Adrenal gland (tissue), 12 donors: ENCODE results near the gene NCOA1. TPM values are rescaled to one million over a fixed set of nuclear protein-coding genes. Genes with fewer than 3 reads are reported as not detected.

Experiments used
- DNase-seq, 7 donors: peaks; one replicate each; pipeline ENCODE4 v3.0.0-alpha.2; 2019 to 2020
- H3K27ac ChIP-seq, 5 donors: fragments of 200-600 bp; sonication (generic) in 4 of 5; 1 replicate in 3 of 5; 2 replicates in 2 of 5; pipeline versions ENCODE4 v1.5.1 to v1.8.0; 2016 to 2020; ENCODE audit warnings: mild to moderate bottlenecking in 1 of 5
- H3K27me3 ChIP-seq: fragments of 200-600 bp; 2 replicates; pipeline ENCODE4 v1.8.0; 2021
- H3K36me3 ChIP-seq, 2 donors: fragments of 200-600 bp; replicated peaks in 1 of 2; 1 replicate in 1 of 2; 2 replicates in 1 of 2; pipeline versions ENCODE4 v1.5.1 to v1.8.0; 2018 to 2022
- H3K4me1 ChIP-seq, 2 donors: fragments of 200-600 bp; replicated peaks in 1 of 2; 1 replicate in 1 of 2; 2 replicates in 1 of 2; pipeline versions ENCODE4 v1.5.1 to v1.8.0; 2018 to 2021
- H3K4me3 ChIP-seq, 4 donors: fragments of 200-600 bp; sonication (generic) in 3 of 4; one replicate each; pipeline ENCODE4 v1.5.1; 2016 to 2018
- H3K9me3 ChIP-seq, 3 donors: fragments of 200-600 bp; sonication (generic) in 1 of 3; replicated peaks in 1 of 3; 1 replicate in 2 of 3; 2 replicates in 1 of 3; pipeline versions ENCODE4 v1.5.1 to v1.8.0; 2016 to 2021
- POLR2A ChIP-seq, 2 donors: fragments of 450-650 bp; IDR thresholded peaks; one replicate each; pipeline ENCODE4 v1.6.1; 2017; ENCODE audit warnings: antibody characterized with exemption in 2 of 2, mild to moderate bottlenecking in 2 of 2, moderate library complexity in 1 of 2
- WGBS, 4 donors: extraction: QIAGEN DNeasy Blood & Tissue Kit in 2 of 4; methylation state at CpG; one replicate each; pipeline versions ENCODE4 v1.1.5 to v1.1.7; 2013 to 2017; 5-methylcytosine and 5-hydroxymethylcytosine counted together
- intact Hi-C, 2 donors: fragments of 100-400 bp; cut with DNase I; formaldehyde crosslinking; loops; one replicate each; pipeline versions ENCODE4 v1.14.1 to v1.15.0; 2022 to 2023
- polyA plus RNA-seq, 3 donors: library from polyadenylated mRNA; stranded (reverse); fragments of 200-250 nt in 2 of 3; fragments of 350-450 nt in 1 of 3; fragmentation: Illumina TruSeq in 1 of 3; extraction: RNeasy Lipid Tissue Mini Kit (QIAGEN cat#74804) in 1 of 3; gene quantifications; one replicate each; pipeline ENCODE4 v1.2.3, GENCODE V29; 2013 to 2014
- total RNA-seq, 9 donors: library from RNA; depleted of rRNA in 4 of 9; stranded (reverse); fragments of >200 nt in 4 of 9; fragments of 120-200 nt in 1 of 9; fragmentation: NEBNext Ultra II Directional in 1 of 9; extraction: Animal tissue kit (Norgen Biotek cat#: 25700) in 1 of 9; gene quantifications; one replicate each; pipeline versions ENCODE4 v1.1.0 to v1.2.4, GENCODE V29; 2013 to 2023
- TF ChIP-seq, protein P1 (sequence below), 6 experiments: fragments of 450-650 bp in 4 of 6; fragments of 200-600 bp in 2 of 6; sonication (generic) in 1 of 6; IDR thresholded peaks; 1 replicate in 5 of 6; 2 replicates in 1 of 6; pipeline versions ENCODE4 v1.5.1 to v1.8.0; 2016 to 2021; ENCODE audit warnings: antibody characterized with exemption in 6 of 6, mild to moderate bottlenecking in 2 of 6, moderate library complexity in 1 of 6
- donor health status: healthy with polysubstance abuse.
- donor health status: Bipolar disorder and iron deficiency.
- donor health status: DM: yes; HTN: yes; CAD: no.
- donor health status: DM: no; HTN: no; CAD: no.
- donor health status: DM: no; HTN: no; CAD: no.
- donor health status: DM: yes; HTN: yes; CAD: no.

NCOA1 gene
- total and polyA plus RNA-seq, 12 donors: 13.6 to 85.5 (median 43.6) TPM

- H3K27me3 ChIP-seq: no peaks in the 10 kb centered on the region
- TF ChIP-seq, protein P1, sequence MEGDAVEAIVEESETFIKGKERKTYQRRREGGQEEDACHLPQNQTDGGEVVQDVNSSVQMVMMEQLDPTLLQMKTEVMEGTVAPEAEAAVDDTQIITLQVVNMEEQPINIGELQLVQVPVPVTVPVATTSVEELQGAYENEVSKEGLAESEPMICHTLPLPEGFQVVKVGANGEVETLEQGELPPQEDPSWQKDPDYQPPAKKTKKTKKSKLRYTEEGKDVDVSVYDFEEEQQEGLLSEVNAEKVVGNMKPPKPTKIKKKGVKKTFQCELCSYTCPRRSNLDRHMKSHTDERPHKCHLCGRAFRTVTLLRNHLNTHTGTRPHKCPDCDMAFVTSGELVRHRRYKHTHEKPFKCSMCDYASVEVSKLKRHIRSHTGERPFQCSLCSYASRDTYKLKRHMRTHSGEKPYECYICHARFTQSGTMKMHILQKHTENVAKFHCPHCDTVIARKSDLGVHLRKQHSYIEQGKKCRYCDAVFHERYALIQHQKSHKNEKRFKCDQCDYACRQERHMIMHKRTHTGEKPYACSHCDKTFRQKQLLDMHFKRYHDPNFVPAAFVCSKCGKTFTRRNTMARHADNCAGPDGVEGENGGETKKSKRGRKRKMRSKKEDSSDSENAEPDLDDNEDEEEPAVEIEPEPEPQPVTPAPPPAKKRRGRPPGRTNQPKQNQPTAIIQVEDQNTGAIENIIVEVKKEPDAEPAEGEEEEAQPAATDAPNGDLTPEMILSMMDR (IDR thresholded peaks at IDR 0.05): no peak
- no peak for TF ChIP-seq POLR2A (IDR thresholded peaks at IDR 0.05)
- no peak overlapping the region for H3K4me3 ChIP-seq
- no peak overlapping the region for H3K27ac ChIP-seq
- WGBS, 4 donors: 57 to 67% (median 64%) methylated on average over 2 of the region's 2 CpGs
- no peak for DNase-seq
- peaks cover 0 to 4% of the 10 kb centered on the region in 2 donors for H3K36me3 ChIP-seq
- peaks cover 0 to 8% of the 10 kb centered on the region in 2 donors for H3K4me1 ChIP-seq
- intact Hi-C loops: no loop called here
- H3K9me3 ChIP-seq: no peaks in the 10 kb centered on the region
Observed at GRCh38 chr2:24787532-24787931, 296.5 kb downstream of the NCOA1 start.

DNA sequence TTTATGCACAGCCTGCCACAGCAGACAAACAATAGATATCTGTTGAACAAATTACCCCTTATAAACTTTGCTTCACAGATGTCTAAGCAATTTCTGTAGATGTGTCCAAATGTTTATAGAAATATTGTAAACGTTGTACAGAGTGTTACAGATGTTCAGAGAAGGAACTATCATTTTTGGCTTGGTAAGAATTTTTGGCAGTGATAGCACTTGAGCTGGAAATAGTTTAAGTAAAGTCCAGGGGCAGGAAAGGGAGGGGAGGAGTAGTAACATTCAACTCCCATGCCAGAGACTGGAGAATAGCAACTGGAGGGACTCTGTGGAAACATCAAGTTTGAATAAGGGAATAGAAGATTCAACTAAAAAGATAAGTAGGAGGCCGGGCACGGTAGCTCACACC lies 297.8 kb downstream of the NCOA1 start:
- WGBS, 4 donors: 70 to 87% (median 77%) methylated on average over 3 of the region's 3 CpGs
- TF ChIP-seq, protein P1 (IDR thresholded peaks at IDR 0.05): no peak
- no peak for TF ChIP-seq POLR2A (IDR thresholded peaks at IDR 0.05)
- intact Hi-C loops: no loop called here
- Histone ChIP-seq H3K4me1 (peaks cover 0 to 12% of the 10 kb centered on the region in 2 donors), H3K27ac (no peak overlapping the region), H3K4me3 (no peak overlapping the region), H3K36me3 (peaks cover 0 to 4% of the 10 kb centered on the region in 2 donors), H3K9me3 (no peaks in the 10 kb centered on the region), H3K27me3 (no peaks in the 10 kb centered on the region)
- DNase-seq: no peak

GRCh38 chr2:24791452-24791851 lies 300.4 kb downstream of the NCOA1 start:
- Histone ChIP-seq H3K4me3 (no peak overlapping the region), H3K4me1 (peaks cover 0 to 18% of the 10 kb centered on the region in 2 donors), H3K27ac (no peak overlapping the region), H3K9me3 (no peaks in the 10 kb centered on the region), H3K36me3 (peaks cover 0 to 4% of the 10 kb centered on the region in 2 donors), H3K27me3 (no peaks in the 10 kb centered on the region)
- no peak for TF ChIP-seq POLR2A (IDR thresholded peaks at IDR 0.05)
- TF ChIP-seq, protein P1 (IDR thresholded peaks at IDR 0.05): no peak
- intact Hi-C loops: loop anchor here in 1 of 2 donors (10.0 kb wide), 1 partner anchor 297 kb away; the partner anchor contains the start of gene NCOA1
- DNase-seq: no peak
- WGBS, 4 donors: 92 to 98% (median 96%) methylated on average over 5 of the region's 5 CpGs

- no peak for TF ChIP-seq POLR2A (IDR thresholded peaks at IDR 0.05)
- TF ChIP-seq, protein P1 (IDR thresholded peaks at IDR 0.05): no peak
- 1 to 4% (median 3%) methylated on average over 6 of the region's 6 CpGs for WGBS, 4 donors
- H3K4me1 ChIP-seq: peaks cover 0 to 18% of the 10 kb centered on the region in 2 donors
- H3K4me3 ChIP-seq: peak overlapping the region in 2 of 4 donors; percentile 67 to 86
- intact Hi-C loops: loop anchor here in 1 of 2 donors (10.0 kb wide), 1 partner anchor 298 kb away; the partner anchor contains the start of gene NCOA1
- H3K27me3 ChIP-seq: no peaks in the 10 kb centered on the region
- H3K36me3 ChIP-seq: peaks cover 0 to 4% of the 10 kb centered on the region in 2 donors
- H3K27ac ChIP-seq: peak overlapping the region in 4 of 5 donors; percentile 96 to 98 (median 98)
- DNase-seq: no peak
- no peaks in the 10 kb centered on the region for H3K9me3 ChIP-seq
Observed at GRCh38 chr2:24792542-24792873, 301.5 kb downstream of the NCOA1 start.
